ENCODE data around the gene NCOA4. TPM values are rescaled to one million over a fixed set of nuclear protein-coding genes. Genes with fewer than 3 reads are reported as not detected.

Gene NCOA4
- total and polyA plus RNA-seq, 2 of the 8 experiments (the other 6 are each of a cell fraction or from before 2014, with no cell fraction given), result 28.9 to 65.2 TPM

DNA sequence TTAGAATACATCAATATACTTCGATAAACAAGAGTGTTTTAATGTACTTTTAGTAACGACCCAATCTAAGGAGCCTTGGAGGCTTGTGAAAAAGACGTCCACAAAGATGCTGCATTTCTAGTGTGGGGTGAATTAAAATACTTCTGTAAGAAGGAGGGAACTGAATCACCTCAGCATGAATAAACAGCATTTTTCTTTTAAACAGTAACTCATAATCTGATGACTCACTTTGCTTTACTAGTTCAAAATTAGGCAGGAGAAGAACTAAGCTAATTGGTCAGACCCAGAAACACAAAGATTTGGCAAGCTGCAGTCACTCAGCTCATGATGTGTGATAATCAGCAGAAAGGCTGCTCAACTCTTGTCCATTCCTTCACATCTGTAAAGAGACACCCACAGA, 24.2 kb downstream of the NCOA4 start:
- Histone ChIP-seq H3K79me1 (ENCODE audit: low read depth, low read length) (no peaks in the 10 kb centered on the region), H3K4me2 (ENCODE audit: insufficient read depth in 1 of 2, low read depth in 2 of 2, low read length in 2 of 2) (no peak overlapping the region), H3K36me3 (ENCODE audit: control insufficient read depth in 2 of 4, insufficient read depth in 4 of 4, low read length in 3 of 4) (peaks cover 16 to 70% (median 49%) of the 10 kb centered on the region in 4 experiments), H3K79me2 (ENCODE audit: control insufficient read depth in 1 of 2, insufficient read depth in 2 of 2, low read length in 2 of 2) (no peaks in the 10 kb centered on the region), H3K9ac (replicated peaks in 1 of 4; ENCODE audit: extremely low read depth in 1 of 4, low read depth in 3 of 4, low read length in 3 of 4) (peak overlapping the region in 1 of 4 experiments; percentile 34; a peak in 1 of 7 replicates), H2AFZ (ENCODE audit: low read length) (no peak overlapping the region), H2BK120ac (replicated peaks; ENCODE audit: low read depth, low read length) (no peak overlapping the region), H2BK15ac (ENCODE audit: low read length) (no peak overlapping the region), H2BK5ac (ENCODE audit: low read depth, low read length) (no peak overlapping the region), H3K4ac (replicated peaks; ENCODE audit: insufficient read length, low read depth, low read length) (no peak overlapping the region), H3K56ac (replicated peaks; ENCODE audit: insufficient read length, low read depth, low read length) (no peak overlapping the region), H3K9me3 (ENCODE audit: insufficient read depth in 2 of 2, low read depth in 1 of 2, low read length in 1 of 2) (no peaks in the 10 kb centered on the region), H2BK12ac (ENCODE audit: low read depth, low read length) (no peak overlapping the region), H3K18ac (ENCODE audit: extremely low read depth, low read length) (no peak overlapping the region), H4K8ac (ENCODE audit: extremely low read depth, insufficient read depth, low read length) (no peak overlapping the region), H4K91ac (replicated peaks; ENCODE audit: insufficient read length, low read length) (no peak overlapping the region), H3K23ac (ENCODE audit: insufficient read length) (no peak overlapping the region), H4K5ac (ENCODE audit: insufficient read length, low read depth, low read length) (no peak overlapping the region), H2AK5ac (ENCODE audit: low read depth, low read length) (no peak overlapping the region), H3K14ac (ENCODE audit: insufficient read length) (no peak overlapping the region), H3K4me3 (ENCODE audit: extremely low read depth in 1 of 4, insufficient read depth in 2 of 4, low read depth in 3 of 4, low read length in 4 of 4) (no peak overlapping the region), H3K27ac (ENCODE audit: low read depth, low read length) (no peak overlapping the region), H3K4me1 (replicated peaks in 1 of 4; ENCODE audit: control insufficient read depth in 3 of 4, insufficient read depth in 4 of 4, low read length in 3 of 4) (no peaks in the 10 kb centered on the region), H3K23me2 (ENCODE audit: low read depth, low read length) (no peaks in the 10 kb centered on the region), H3K27me3 (replicated peaks in 1 of 4; ENCODE audit: control insufficient read depth in 3 of 4, extremely low read depth in 1 of 4, insufficient read depth in 3 of 4, low read length in 3 of 4) (peaks cover 0 to 1% (median 0%) of the 10 kb centered on the region in 4 experiments; a peak in 1 of 7 replicates), H2BK20ac (ENCODE audit: low read length) (no peak overlapping the region), H4K20me1 (replicated peaks in 1 of 2; ENCODE audit: control insufficient read depth in 1 of 2, insufficient read depth in 2 of 2, low read length in 2 of 2) (no peaks in the 10 kb centered on the region)
- CTCF ChIA-PET (ENCODE audit: partially characterized antibody), result interaction anchor here (0.7 to 1.3 kb wide), 2 partner anchors 15 to 22 kb away, joined by 3 read pairs; no protein-coding TSS in a partner anchor
- DNase-seq (ENCODE audit: low read depth in 1 of 2, low spot score in 2 of 2) (no peak), FAIRE-seq (no peak)
- POLR2A ChIA-PET (ENCODE audit: partially characterized antibody), result interaction anchor here (1.2 to 2.4 kb wide), 3 partner anchors 9 to 15 kb away, joined by 3 to 10 read pairs (median 6); no protein-coding TSS in a partner anchor
- TF ChIP-seq SAP30 (IDR thresholded peaks at IDR 0.05; ENCODE audit: insufficient read depth, insufficient replicate concordance, low read length), result no peak
- TF ChIP-seq RFX5 (IDR thresholded peaks at IDR 0.05; ENCODE audit: borderline replicate concordance, low read depth, low read length), result no peak
- no peak for TF ChIP-seq GTF2F1 (IDR thresholded peaks at IDR 0.05; ENCODE audit: borderline replicate concordance, low read depth, low read length)
- TF ChIP-seq ASH2L (IDR thresholded peaks at IDR 0.05; ENCODE audit: low read length), result no peak
- TF ChIP-seq KDM5A (IDR thresholded peaks at IDR 0.05; ENCODE audit: low read length), result no peak
- TF ChIP-seq CTBP2 (IDR thresholded peaks at IDR 0.05; ENCODE audit: borderline replicate concordance, insufficient read depth, insufficient read length, low read length), result no peak
- TF ChIP-seq TCF12 (IDR thresholded peaks at IDR 0.05; ENCODE audit: low read depth, low read length), result no peak
- TF ChIP-seq, protein P1, sequence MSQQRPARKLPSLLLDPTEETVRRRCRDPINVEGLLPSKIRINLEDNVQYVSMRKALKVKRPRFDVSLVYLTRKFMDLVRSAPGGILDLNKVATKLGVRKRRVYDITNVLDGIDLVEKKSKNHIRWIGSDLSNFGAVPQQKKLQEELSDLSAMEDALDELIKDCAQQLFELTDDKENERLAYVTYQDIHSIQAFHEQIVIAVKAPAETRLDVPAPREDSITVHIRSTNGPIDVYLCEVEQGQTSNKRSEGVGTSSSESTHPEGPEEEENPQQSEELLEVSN (IDR thresholded peaks at IDR 0.05), result no peak
- TF ChIP-seq CBX5 (IDR thresholded peaks at IDR 0.05; ENCODE audit: low read depth, low read length), result no peak
- TF ChIP-seq EGR1 (IDR thresholded peaks at IDR 0.05; ENCODE audit: borderline replicate concordance, low read depth, low read length), result no peak
- no peak for TF ChIP-seq SIRT6 (IDR thresholded peaks at IDR 0.05; ENCODE audit: low read length)
- no peak for TF ChIP-seq POU5F1 (IDR thresholded peaks at IDR 0.05; ENCODE audit: low read depth, low read length)
- no peak for TF ChIP-seq GABPA (IDR thresholded peaks at IDR 0.05; ENCODE audit: borderline replicate concordance, insufficient read depth, low read length)
- WGBS, 2 experiments (ENCODE audit: extremely low coverage in 1 of 2, insufficient coverage in 1 of 2, insufficient read length in 1 of 2, insufficient replicate concordance in 2 of 2, low coverage in 1 of 2, low lambda C conversion rate in 2 of 2, missing lambda C conversion rate in 1 of 2), result 83% methylated on average over 3 of the region's 3 CpGs; no CpG with 5 or more reads in 1 of the 2 experiments
